Right atrium auricular region (tissue), 2 donors: Measurements from ENCODE around the gene NCOA3. TPM values are rescaled to one million over a fixed set of nuclear protein-coding genes. Genes with fewer than 3 reads are reported as not detected.

Source experiments
- DNase-seq: peaks from one replicate; pipeline ENCODE4 v3.0.0-alpha.2; 2019; ENCODE audit warnings: low spot score
- H3K27ac ChIP-seq, 2 donors: fragments of 200-600 bp; sonication (generic); 1 replicate in 1 of 2; 2 replicates in 1 of 2; pipeline ENCODE4 v1.5.1; 2016 to 2019
- H3K27me3 ChIP-seq, 2 donors: fragments of 200-600 bp; sonication (generic); one replicate each; pipeline versions ENCODE4 v1.5.1 to v1.6.0; 2017 to 2019
- H3K36me3 ChIP-seq: fragments of 200-600 bp; sonication (generic); one replicate; pipeline ENCODE4 v1.5.1; 2016
- H3K4me1 ChIP-seq, 2 donors: fragments of 200-600 bp; sonication (generic); one replicate each; pipeline versions ENCODE4 v1.5.1 to v1.6.0; 2017 to 2019
- H3K4me3 ChIP-seq, 2 donors: fragments of 200-600 bp; sonication (generic); 1 replicate in 1 of 2; 2 replicates in 1 of 2; pipeline ENCODE4 v1.5.1; 2017 to 2019; ENCODE audit warnings: mild to moderate bottlenecking in 1 of 2, moderate library complexity in 1 of 2
- H3K9me3 ChIP-seq, 2 donors: fragments of 200-600 bp; sonication (generic); one replicate each; pipeline ENCODE4 v1.5.1; 2019
- total RNA-seq, 2 donors: library from RNA; depleted of rRNA; stranded (reverse); fragments of >200 nt; gene quantifications; one replicate each; pipeline ENCODE4 v1.1.0, GENCODE V29; 2016
- TF ChIP-seq, protein P1 (sequence below), 2 donors: fragments of 200-600 bp; sonication (generic); IDR thresholded peaks; one replicate each; pipeline ENCODE4 v1.5.1; 2019; ENCODE audit warnings: antibody characterized with exemption in 2 of 2

NCOA3 gene
- total RNA-seq, 2 donors from 2014 or later, result 24.1 to 27.4 TPM

DNA sequence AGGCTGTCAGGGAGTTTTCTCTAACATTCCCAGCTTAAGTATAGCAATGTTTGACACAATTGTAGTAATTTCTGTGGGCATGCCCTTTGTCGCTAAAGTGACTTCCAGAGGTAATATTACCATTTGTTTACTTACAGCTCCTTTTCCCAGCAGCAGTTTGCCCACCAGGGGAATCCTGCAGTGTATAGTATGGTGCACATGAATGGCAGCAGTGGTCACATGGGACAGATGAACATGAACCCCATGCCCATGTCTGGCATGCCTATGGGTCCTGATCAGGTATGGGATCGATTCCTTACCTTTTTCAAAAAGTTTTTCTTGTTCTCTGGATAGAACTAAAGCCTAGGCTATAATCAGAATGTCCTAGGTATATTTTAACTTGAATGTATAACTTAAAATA, 151.1 kb downstream of the NCOA3 start:
- H3K4me3 ChIP-seq, result no peak overlapping the region
- H3K27ac ChIP-seq, result no peak overlapping the region
- no peaks in the 10 kb centered on the region for H3K4me1 ChIP-seq
- TF ChIP-seq, protein P1, sequence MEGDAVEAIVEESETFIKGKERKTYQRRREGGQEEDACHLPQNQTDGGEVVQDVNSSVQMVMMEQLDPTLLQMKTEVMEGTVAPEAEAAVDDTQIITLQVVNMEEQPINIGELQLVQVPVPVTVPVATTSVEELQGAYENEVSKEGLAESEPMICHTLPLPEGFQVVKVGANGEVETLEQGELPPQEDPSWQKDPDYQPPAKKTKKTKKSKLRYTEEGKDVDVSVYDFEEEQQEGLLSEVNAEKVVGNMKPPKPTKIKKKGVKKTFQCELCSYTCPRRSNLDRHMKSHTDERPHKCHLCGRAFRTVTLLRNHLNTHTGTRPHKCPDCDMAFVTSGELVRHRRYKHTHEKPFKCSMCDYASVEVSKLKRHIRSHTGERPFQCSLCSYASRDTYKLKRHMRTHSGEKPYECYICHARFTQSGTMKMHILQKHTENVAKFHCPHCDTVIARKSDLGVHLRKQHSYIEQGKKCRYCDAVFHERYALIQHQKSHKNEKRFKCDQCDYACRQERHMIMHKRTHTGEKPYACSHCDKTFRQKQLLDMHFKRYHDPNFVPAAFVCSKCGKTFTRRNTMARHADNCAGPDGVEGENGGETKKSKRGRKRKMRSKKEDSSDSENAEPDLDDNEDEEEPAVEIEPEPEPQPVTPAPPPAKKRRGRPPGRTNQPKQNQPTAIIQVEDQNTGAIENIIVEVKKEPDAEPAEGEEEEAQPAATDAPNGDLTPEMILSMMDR (IDR thresholded peaks at IDR 0.05), result no peak
- no peaks in the 10 kb centered on the region for H3K27me3 ChIP-seq
- no peak for DNase-seq
- peaks cover 70% of the 10 kb centered on the region for H3K36me3 ChIP-seq
- H3K9me3 ChIP-seq, result no peaks in the 10 kb centered on the region

GRCh38 chr20:47653869-47654268, 152.2 kb downstream of the NCOA3 start:
- TF ChIP-seq, protein P1 (IDR thresholded peaks at IDR 0.05), result no peak
- no peak overlapping the region for H3K4me3 ChIP-seq
- peaks cover 59% of the 10 kb centered on the region for H3K36me3 ChIP-seq
- DNase-seq, result no peak
- H3K9me3 ChIP-seq, result no peaks in the 10 kb centered on the region
- no peak overlapping the region for H3K27ac ChIP-seq
- no peaks in the 10 kb centered on the region for H3K4me1 ChIP-seq
- no peaks in the 10 kb centered on the region for H3K27me3 ChIP-seq

- H3K4me3 ChIP-seq, result no peak overlapping the region
- H3K27me3 ChIP-seq, result no peaks in the 10 kb centered on the region
- DNase-seq, result no peak
- no peak overlapping the region for H3K27ac ChIP-seq
- TF ChIP-seq, protein P1 (IDR thresholded peaks at IDR 0.05), result no peak
- peaks cover 54% of the 10 kb centered on the region for H3K36me3 ChIP-seq
- H3K9me3 ChIP-seq, result no peaks in the 10 kb centered on the region
- no peaks in the 10 kb centered on the region for H3K4me1 ChIP-seq
Observed at GRCh38 chr20:47654370-47654769, 152.7 kb downstream of the NCOA3 start.

DNA sequence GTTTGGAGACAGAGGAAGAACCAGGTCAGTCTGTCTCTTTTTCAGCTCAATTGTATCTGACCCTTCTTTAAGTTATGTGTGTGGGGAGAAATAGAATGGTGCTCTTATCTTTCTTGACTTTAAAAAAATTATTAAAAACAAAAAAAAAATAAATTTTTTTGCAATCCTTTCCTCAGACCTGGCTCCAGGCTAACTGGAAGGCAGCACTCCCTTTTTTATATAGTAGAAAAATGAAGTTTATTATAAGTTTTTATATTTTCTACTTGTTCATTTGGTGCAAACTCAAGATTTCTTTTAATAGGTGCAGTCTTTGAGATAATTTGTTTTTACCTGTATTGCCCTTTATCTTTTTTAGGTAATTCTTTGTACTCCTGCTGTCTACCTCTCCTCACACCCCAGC, 153.9 kb downstream of the NCOA3 start:
- H3K9me3 ChIP-seq, result no peaks in the 10 kb centered on the region
- peaks cover 45% of the 10 kb centered on the region for H3K36me3 ChIP-seq
- no peak for DNase-seq
- H3K27ac ChIP-seq, result no peak overlapping the region
- no peaks in the 10 kb centered on the region for H3K27me3 ChIP-seq
- H3K4me1 ChIP-seq, result peaks cover 0 to 5% of the 10 kb centered on the region in 2 donors
- TF ChIP-seq, protein P1 (IDR thresholded peaks at IDR 0.05), result no peak
- H3K4me3 ChIP-seq, result no peak overlapping the region

DNA sequence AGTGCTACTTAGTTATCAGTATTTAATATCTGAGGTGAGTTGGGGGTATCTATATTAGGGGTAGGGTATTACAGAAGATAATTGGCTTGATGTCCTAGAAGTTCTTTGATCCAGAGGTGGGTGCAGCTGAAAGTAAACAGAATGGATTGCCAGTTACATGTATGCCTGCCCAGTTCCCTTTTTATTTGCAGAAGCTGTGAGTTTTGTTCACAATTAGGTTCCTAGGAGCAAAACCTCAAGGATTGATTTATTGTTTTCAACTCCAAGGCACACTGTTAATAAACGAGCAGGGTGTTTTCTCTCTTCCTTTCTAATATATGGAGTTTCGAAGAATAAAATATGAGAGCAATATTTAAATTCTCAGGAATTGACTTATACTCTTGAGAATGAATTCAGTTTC, 154.6 kb downstream of the NCOA3 start:
- Histone ChIP-seq H3K36me3 (peaks cover 38% of the 10 kb centered on the region), H3K27ac (no peak overlapping the region), H3K4me1 (peaks cover 0 to 7% of the 10 kb centered on the region in 2 donors), H3K27me3 (no peaks in the 10 kb centered on the region), H3K9me3 (no peaks in the 10 kb centered on the region), H3K4me3 (no peak overlapping the region)
- TF ChIP-seq, protein P1 (IDR thresholded peaks at IDR 0.05), result no peak
- no peak for DNase-seq

- Histone ChIP-seq H3K27ac (no peak overlapping the region), H3K4me1 (peaks cover 0 to 11% of the 10 kb centered on the region in 2 donors), H3K9me3 (no peaks in the 10 kb centered on the region), H3K36me3 (peaks cover 4% of the 10 kb centered on the region), H3K27me3 (no peaks in the 10 kb centered on the region), H3K4me3 (no peak overlapping the region)
- TF ChIP-seq, protein P1 (IDR thresholded peaks at IDR 0.05), result no peak
- peak; percentile 42 for DNase-seq
Observed at GRCh38 chr20:47659904-47660601, 158.4 kb downstream of the NCOA3 start.
